Measurements from ENCODE around the gene MRPL12.
A peak's percentile ranks its signal among the peaks of the same experiment; 100 is the strongest.

The MRPL12 gene

DNA sequence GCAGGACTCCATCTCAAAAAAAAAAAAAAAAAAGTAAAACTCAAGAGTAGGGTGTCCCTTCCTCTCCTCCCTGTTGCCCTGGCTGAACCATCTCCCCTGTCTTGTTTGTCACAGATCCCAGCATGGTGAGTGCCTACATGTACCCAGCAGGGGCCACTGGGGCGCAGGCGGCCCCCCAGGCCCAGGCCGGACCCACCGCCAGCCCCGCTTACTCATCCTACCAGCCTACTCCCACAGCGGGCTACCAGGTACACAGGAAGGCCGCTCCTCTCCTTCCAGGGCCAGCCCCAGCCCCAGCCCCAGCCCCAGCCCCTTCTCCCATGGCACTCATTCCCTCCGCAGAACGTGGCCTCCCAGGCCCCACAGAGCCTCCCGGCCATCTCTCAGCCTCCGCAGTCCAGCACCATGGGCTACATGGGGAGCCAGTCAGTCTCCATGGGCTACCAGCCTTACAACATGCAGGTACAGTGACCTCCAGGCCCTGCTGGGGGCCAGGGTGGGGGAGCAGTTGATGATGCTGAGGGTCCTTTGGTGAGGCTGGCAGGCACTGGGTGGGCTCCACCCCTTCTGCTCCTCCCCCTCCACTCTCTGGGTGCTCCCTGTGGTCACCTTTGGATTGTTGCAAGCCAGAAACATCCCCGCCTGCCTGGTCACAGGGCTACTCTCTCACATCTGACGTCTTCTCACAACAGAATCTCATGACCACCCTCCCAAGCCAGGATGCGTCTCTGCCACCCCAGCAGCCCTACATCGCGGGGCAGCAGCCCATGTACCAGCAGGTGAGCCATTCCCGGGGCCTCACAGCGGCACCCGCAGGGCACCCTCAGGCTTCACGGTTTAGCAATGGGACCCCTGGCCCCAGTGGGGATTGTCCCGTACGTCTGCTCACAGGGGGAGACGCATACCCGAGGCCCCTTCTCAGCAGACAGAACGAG, 2.5 kb upstream of the MRPL12 start:
- peaks cover 41% of the 10 kb centered on the region for H3K36me3 ChIP-seq (ENCODE audit: control insufficient read depth, insufficient read depth, low read length)

GRCh38 chr17:81701288-81702071, 1.7 kb upstream of the MRPL12 start:
- no peaks in the 10 kb centered on the region for H3K9me3 ChIP-seq (ENCODE audit: control insufficient read depth, low read length)
- H3K27ac ChIP-seq (ENCODE audit: insufficient read depth, low read length, poor library complexity, severe bottlenecking): peak overlapping the region; percentile 46
- peaks cover 40% of the 10 kb centered on the region for H3K36me3 ChIP-seq (ENCODE audit: control insufficient read depth, insufficient read depth, low read length)
- no peaks in the 10 kb centered on the region for H3K27me3 ChIP-seq (replicated peaks; ENCODE audit: control insufficient read depth, insufficient read depth, low read length, poor library complexity, severe bottlenecking)
- peaks cover 27% of the 10 kb centered on the region for H3K4me1 ChIP-seq (ENCODE audit: control insufficient read depth, insufficient read depth, low read length, poor library complexity, severe bottlenecking)
- no peak for DNase-seq
- H3K4me3 ChIP-seq (ENCODE audit: insufficient read depth, low read depth, low read length, poor library complexity, severe bottlenecking): no peak overlapping the region

More for the DNA sequence above, 2.5 kb upstream of the MRPL12 start:
- no peak for DNase-seq
- no peaks in the 10 kb centered on the region for H3K9me3 ChIP-seq (ENCODE audit: control insufficient read depth, low read length)
- H3K27ac ChIP-seq (ENCODE audit: insufficient read depth, low read length, poor library complexity, severe bottlenecking): no peak overlapping the region
- H3K4me1 ChIP-seq (ENCODE audit: control insufficient read depth, insufficient read depth, low read length, poor library complexity, severe bottlenecking): peaks cover 27% of the 10 kb centered on the region
- no peak overlapping the region for H3K4me3 ChIP-seq (ENCODE audit: insufficient read depth, low read depth, low read length, poor library complexity, severe bottlenecking)
- H3K27me3 ChIP-seq (replicated peaks; ENCODE audit: control insufficient read depth, insufficient read depth, low read length, poor library complexity, severe bottlenecking): no peaks in the 10 kb centered on the region

GRCh38 chr17:81703747-81704654, 834 bp downstream of the MRPL12 start:
- DNase-seq: no peak
- H3K9me3 ChIP-seq (ENCODE audit: control insufficient read depth, low read length): no peaks in the 10 kb centered on the region
- H3K27ac ChIP-seq (ENCODE audit: insufficient read depth, low read length, poor library complexity, severe bottlenecking): peak overlapping the region; percentile 89
- H3K4me3 ChIP-seq (ENCODE audit: insufficient read depth, low read depth, low read length, poor library complexity, severe bottlenecking): peak overlapping the region; percentile 85
- peaks cover 27% of the 10 kb centered on the region for H3K4me1 ChIP-seq (ENCODE audit: control insufficient read depth, insufficient read depth, low read length, poor library complexity, severe bottlenecking)
- peaks cover 30% of the 10 kb centered on the region for H3K36me3 ChIP-seq (ENCODE audit: control insufficient read depth, insufficient read depth, low read length)
- no peaks in the 10 kb centered on the region for H3K27me3 ChIP-seq (replicated peaks; ENCODE audit: control insufficient read depth, insufficient read depth, low read length, poor library complexity, severe bottlenecking)

DNA sequence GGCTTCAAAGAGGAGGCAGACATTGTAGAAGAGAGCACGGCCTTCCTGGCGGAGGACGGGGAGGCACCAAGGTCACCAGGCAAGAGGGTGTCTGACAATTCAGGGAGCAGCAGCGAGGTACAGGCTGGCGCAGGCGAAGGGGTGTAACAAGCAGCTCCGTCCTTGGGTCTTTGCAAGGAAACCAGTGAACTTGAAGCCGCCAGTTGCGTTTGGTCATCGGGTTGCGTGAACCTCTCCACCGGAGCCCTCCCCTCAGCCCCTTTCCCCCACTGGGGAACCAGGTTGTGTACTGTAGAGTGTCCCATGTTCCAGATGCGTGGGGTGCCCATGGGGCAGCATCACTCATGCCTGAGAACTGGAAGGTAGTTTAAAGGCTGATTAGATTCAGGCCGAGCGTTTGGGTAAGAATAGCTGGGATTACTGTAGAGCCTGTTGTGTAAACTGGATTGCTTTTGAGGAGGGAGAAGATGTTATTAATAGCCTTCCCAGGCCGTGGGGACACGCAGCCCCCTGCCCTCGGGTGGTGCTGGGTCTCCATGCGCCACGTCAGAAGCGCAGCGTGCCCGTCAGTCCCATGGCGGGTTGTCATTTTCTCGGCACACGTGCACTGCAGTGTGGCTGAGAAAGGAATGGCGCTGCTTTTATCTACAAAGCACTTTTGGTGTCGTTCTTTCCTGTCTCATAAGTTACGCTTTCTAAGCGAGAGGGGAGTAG, 2.5 kb downstream of the MRPL12 start:
- Histone ChIP-seq H3K36me3 (ENCODE audit: control insufficient read depth, insufficient read depth, low read length) (peaks cover 28% of the 10 kb centered on the region), H3K9me3 (ENCODE audit: control insufficient read depth, low read length) (no peaks in the 10 kb centered on the region), H3K4me1 (ENCODE audit: control insufficient read depth, insufficient read depth, low read length, poor library complexity, severe bottlenecking) (peaks cover 30% of the 10 kb centered on the region), H3K27ac (ENCODE audit: insufficient read depth, low read length, poor library complexity, severe bottlenecking) (no peak overlapping the region), H3K4me3 (ENCODE audit: insufficient read depth, low read depth, low read length, poor library complexity, severe bottlenecking) (no peak overlapping the region), H3K27me3 (replicated peaks; ENCODE audit: control insufficient read depth, insufficient read depth, low read length, poor library complexity, severe bottlenecking) (no peaks in the 10 kb centered on the region)
- no peak for DNase-seq

GRCh38 chr17:81706232-81706611, 3.1 kb downstream of the MRPL12 start:
- Histone ChIP-seq H3K27ac (ENCODE audit: insufficient read depth, low read length, poor library complexity, severe bottlenecking) (no peak overlapping the region), H3K36me3 (ENCODE audit: control insufficient read depth, insufficient read depth, low read length) (peaks cover 23% of the 10 kb centered on the region)

GRCh38 chr17:81706757-81707624, 3.8 kb downstream of the MRPL12 start:
- Histone ChIP-seq H3K27ac (ENCODE audit: insufficient read depth, low read length, poor library complexity, severe bottlenecking) (no peak overlapping the region), H3K4me3 (ENCODE audit: insufficient read depth, low read depth, low read length, poor library complexity, severe bottlenecking) (no peak overlapping the region), H3K4me1 (ENCODE audit: control insufficient read depth, insufficient read depth, low read length, poor library complexity, severe bottlenecking) (peaks cover 27% of the 10 kb centered on the region), H3K36me3 (ENCODE audit: control insufficient read depth, insufficient read depth, low read length) (peaks cover 23% of the 10 kb centered on the region), H3K27me3 (replicated peaks; ENCODE audit: control insufficient read depth, insufficient read depth, low read length, poor library complexity, severe bottlenecking) (no peaks in the 10 kb centered on the region), H3K9me3 (ENCODE audit: control insufficient read depth, low read length) (no peaks in the 10 kb centered on the region)
- no peak for DNase-seq

More at GRCh38 chr17:81706232-81706611, 3.1 kb downstream of the MRPL12 start:
- Histone ChIP-seq H3K27me3 (replicated peaks; ENCODE audit: control insufficient read depth, insufficient read depth, low read length, poor library complexity, severe bottlenecking) (no peaks in the 10 kb centered on the region), H3K4me3 (ENCODE audit: insufficient read depth, low read depth, low read length, poor library complexity, severe bottlenecking) (no peak overlapping the region), H3K9me3 (ENCODE audit: control insufficient read depth, low read length) (no peaks in the 10 kb centered on the region), H3K4me1 (ENCODE audit: control insufficient read depth, insufficient read depth, low read length, poor library complexity, severe bottlenecking) (peaks cover 32% of the 10 kb centered on the region)
- no peak for DNase-seq

GRCh38 chr17:81707725-81708646, 4.8 kb downstream of the MRPL12 start:
- DNase-seq: no peak

GRCh38 chr17:81708739-81709185, 5.6 kb downstream of the MRPL12 start:
- Histone ChIP-seq H3K27ac (ENCODE audit: insufficient read depth, low read length, poor library complexity, severe bottlenecking) (no peak overlapping the region), H3K9me3 (ENCODE audit: control insufficient read depth, low read length) (no peaks in the 10 kb centered on the region), H3K27me3 (replicated peaks; ENCODE audit: control insufficient read depth, insufficient read depth, low read length, poor library complexity, severe bottlenecking) (no peaks in the 10 kb centered on the region), H3K4me1 (ENCODE audit: control insufficient read depth, insufficient read depth, low read length, poor library complexity, severe bottlenecking) (peaks cover 24% of the 10 kb centered on the region), H3K4me3 (ENCODE audit: insufficient read depth, low read depth, low read length, poor library complexity, severe bottlenecking) (no peak overlapping the region), H3K36me3 (ENCODE audit: control insufficient read depth, insufficient read depth, low read length) (peaks cover 23% of the 10 kb centered on the region)
- no peak for DNase-seq

More at GRCh38 chr17:81707725-81708646, 4.8 kb downstream of the MRPL12 start:
- Histone ChIP-seq H3K36me3 (ENCODE audit: control insufficient read depth, insufficient read depth, low read length) (peaks cover 23% of the 10 kb centered on the region), H3K4me1 (ENCODE audit: control insufficient read depth, insufficient read depth, low read length, poor library complexity, severe bottlenecking) (peaks cover 23% of the 10 kb centered on the region), H3K9me3 (ENCODE audit: control insufficient read depth, low read length) (no peaks in the 10 kb centered on the region), H3K27ac (ENCODE audit: insufficient read depth, low read length, poor library complexity, severe bottlenecking) (no peak overlapping the region), H3K4me3 (ENCODE audit: insufficient read depth, low read depth, low read length, poor library complexity, severe bottlenecking) (no peak overlapping the region), H3K27me3 (replicated peaks; ENCODE audit: control insufficient read depth, insufficient read depth, low read length, poor library complexity, severe bottlenecking) (no peaks in the 10 kb centered on the region)
